ENCODE data around the gene SORCS2. TPM values are rescaled to one million over a fixed set of nuclear protein-coding genes. Genes with fewer than 3 reads are reported as not detected.

The SORCS2 gene
- total and polyA plus RNA-seq, 2 of the 4 experiments (the other 2 are of a cell fraction) = 0.36 to 0.62 TPM

DNA sequence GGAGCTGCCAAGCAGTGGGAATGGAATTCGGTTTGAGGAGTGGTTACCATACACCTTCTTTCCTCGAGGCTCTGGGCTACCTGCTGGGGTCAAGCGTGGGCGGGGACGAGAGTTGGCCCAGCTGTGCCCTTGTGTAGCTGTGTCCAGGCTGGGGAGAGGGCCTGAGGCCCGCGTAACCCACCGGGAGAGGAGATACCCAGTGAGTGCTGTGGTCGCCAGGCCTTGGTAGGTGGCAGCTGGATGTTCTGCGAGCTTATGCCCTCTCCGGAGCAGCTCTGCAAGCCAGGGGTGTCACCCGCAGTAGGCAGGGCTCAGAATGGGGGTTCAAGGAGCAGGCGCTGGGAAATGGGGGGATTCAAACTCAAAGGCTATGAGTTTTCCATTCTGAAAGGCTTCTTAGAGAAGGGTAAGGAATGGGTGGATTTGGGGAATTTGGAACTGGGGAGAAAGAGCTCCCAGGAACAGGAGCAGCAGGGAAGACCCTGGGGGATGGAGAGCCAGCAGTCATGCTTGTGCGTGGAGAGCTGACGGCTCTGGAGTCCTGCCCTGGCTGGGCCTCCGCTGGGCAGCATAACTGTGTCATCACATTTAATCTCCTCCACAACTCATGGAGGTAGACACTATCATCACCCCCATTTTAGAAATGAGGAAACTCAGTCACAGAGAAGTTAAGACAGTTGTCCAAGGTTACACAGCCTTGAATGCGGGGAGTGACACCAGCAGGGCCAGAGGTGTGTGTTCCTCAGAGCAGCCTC is 117.5 kb downstream of the SORCS2 start:
- no peak overlapping the region for H3K4me3 ChIP-seq (ENCODE audit: insufficient read depth, low read depth, low read length)
- no peak for ATAC-seq (ENCODE audit: low read depth)
- no TSS peak for BruUV-seq (replicated peaks)
- H4K91ac ChIP-seq (ENCODE audit: insufficient read depth, low read depth, low read length) = no peak overlapping the region
- WGBS, 2 experiments (ENCODE audit: extremely low coverage in 2 of 2, insufficient read length in 1 of 2) = 70% methylated on average over 11 of the region's 17 CpGs; no CpG with 5 or more reads in 1 of the 2 experiments
- no peak overlapping the region for H2AFZ ChIP-seq (replicated peaks; ENCODE audit: low read length, poor library complexity)
- no peak overlapping the region for H2BK120ac ChIP-seq (ENCODE audit: low read depth, low read length)
- H4K8ac ChIP-seq (ENCODE audit: low read depth in 2 of 2, low read length in 2 of 2) = no peak overlapping the region
- peaks cover 59% of the 10 kb centered on the region for H3K27me3 ChIP-seq (ENCODE audit: control insufficient read depth, insufficient read depth, low read length)
- intact Hi-C loops (cut with micrococcal nuclease) = no loop called here
- H3K27ac ChIP-seq (ENCODE audit: insufficient read depth, low read length) = no peak overlapping the region
- no peaks in the 10 kb centered on the region for H4K20me1 ChIP-seq (ENCODE audit: insufficient read depth, low read length)
- TF ChIP-seq SMC3 (IDR thresholded peaks at IDR 0.05; ENCODE audit: low read depth, low read length) = no peak
- TF ChIP-seq RCOR1 (IDR thresholded peaks at IDR 0.05; ENCODE audit: insufficient replicate concordance, low read length) = no peak
- TF ChIP-seq, protein P1, sequence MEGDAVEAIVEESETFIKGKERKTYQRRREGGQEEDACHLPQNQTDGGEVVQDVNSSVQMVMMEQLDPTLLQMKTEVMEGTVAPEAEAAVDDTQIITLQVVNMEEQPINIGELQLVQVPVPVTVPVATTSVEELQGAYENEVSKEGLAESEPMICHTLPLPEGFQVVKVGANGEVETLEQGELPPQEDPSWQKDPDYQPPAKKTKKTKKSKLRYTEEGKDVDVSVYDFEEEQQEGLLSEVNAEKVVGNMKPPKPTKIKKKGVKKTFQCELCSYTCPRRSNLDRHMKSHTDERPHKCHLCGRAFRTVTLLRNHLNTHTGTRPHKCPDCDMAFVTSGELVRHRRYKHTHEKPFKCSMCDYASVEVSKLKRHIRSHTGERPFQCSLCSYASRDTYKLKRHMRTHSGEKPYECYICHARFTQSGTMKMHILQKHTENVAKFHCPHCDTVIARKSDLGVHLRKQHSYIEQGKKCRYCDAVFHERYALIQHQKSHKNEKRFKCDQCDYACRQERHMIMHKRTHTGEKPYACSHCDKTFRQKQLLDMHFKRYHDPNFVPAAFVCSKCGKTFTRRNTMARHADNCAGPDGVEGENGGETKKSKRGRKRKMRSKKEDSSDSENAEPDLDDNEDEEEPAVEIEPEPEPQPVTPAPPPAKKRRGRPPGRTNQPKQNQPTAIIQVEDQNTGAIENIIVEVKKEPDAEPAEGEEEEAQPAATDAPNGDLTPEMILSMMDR (conservative IDR thresholded peaks at IDR 0.05; ENCODE audit: low read depth, low read length) = no peak
- TF ChIP-seq POLR2A (IDR thresholded peaks at IDR 0.05; ENCODE audit: low read depth, low read length) = no peak
- TF ChIP-seq MXI1 (IDR thresholded peaks at IDR 0.05; ENCODE audit: borderline replicate concordance, low read depth, low read length) = no peak
- TF ChIP-seq FOS (IDR thresholded peaks at IDR 0.05; ENCODE audit: low read depth, low read length) = no peak
- TF ChIP-seq RFX5 (IDR thresholded peaks at IDR 0.05; ENCODE audit: low read depth, low read length) = no peak
- no peak for TF ChIP-seq CEBPB (IDR thresholded peaks at IDR 0.05; ENCODE audit: low read depth, low read length)
- TF ChIP-seq CHD1 (IDR thresholded peaks at IDR 0.05; ENCODE audit: low read depth, low read length) = no peak
- no peak for TF ChIP-seq NFE2L2 (IDR thresholded peaks at IDR 0.05; ENCODE audit: low read depth, low read length)
- TF ChIP-seq RAD21 (IDR thresholded peaks at IDR 0.05; ENCODE audit: low read length) = no peak
- TF ChIP-seq MAZ (IDR thresholded peaks at IDR 0.05; ENCODE audit: borderline replicate concordance, low read depth, low read length) = no peak
- TF ChIP-seq, protein P2, sequence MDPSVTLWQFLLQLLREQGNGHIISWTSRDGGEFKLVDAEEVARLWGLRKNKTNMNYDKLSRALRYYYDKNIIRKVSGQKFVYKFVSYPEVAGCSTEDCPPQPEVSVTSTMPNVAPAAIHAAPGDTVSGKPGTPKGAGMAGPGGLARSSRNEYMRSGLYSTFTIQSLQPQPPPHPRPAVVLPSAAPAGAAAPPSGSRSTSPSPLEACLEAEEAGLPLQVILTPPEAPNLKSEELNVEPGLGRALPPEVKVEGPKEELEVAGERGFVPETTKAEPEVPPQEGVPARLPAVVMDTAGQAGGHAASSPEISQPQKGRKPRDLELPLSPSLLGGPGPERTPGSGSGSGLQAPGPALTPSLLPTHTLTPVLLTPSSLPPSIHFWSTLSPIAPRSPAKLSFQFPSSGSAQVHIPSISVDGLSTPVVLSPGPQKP (IDR thresholded peaks at IDR 0.05; ENCODE audit: borderline replicate concordance, low read depth, low read length) = no peak
- no peak for TF ChIP-seq MAFK (IDR thresholded peaks at IDR 0.05; ENCODE audit: low read depth, low read length)
- no peak for TF ChIP-seq BHLHE40 (IDR thresholded peaks at IDR 0.05; ENCODE audit: low read depth, low read length)
- dilution Hi-C loops (cut with HindIII; ENCODE audit: low sequenced_read_pairs, unreplicated experiment) = no loop called here
- no peak overlapping the region for H2AK9ac ChIP-seq (replicated peaks; ENCODE audit: low read depth, low read length, poor library complexity)
- H2BK20ac ChIP-seq (ENCODE audit: low read depth, low read length) = no peak overlapping the region
- no peak overlapping the region for H2BK5ac ChIP-seq (ENCODE audit: low read depth, low read length, poor library complexity, severe bottlenecking)
- H3K4me1 ChIP-seq (ENCODE audit: control insufficient read depth, insufficient read depth, low read length) = no peaks in the 10 kb centered on the region
- H3K18ac ChIP-seq (ENCODE audit: low read depth, low read length) = no peak overlapping the region
- H3K4ac ChIP-seq (ENCODE audit: low read depth, low read length) = no peak overlapping the region
- in situ Hi-C loops (cut with MboI; ENCODE audit: low sequenced_read_pairs) = no loop called here
- H4K5ac ChIP-seq (ENCODE audit: low read depth, low read length) = no peak overlapping the region
- no peak overlapping the region for H3K4me2 ChIP-seq (ENCODE audit: low read depth, low read length)
- peaks cover 4% of the 10 kb centered on the region; the same call in 1 of the 2 replicates for H3K9me1 ChIP-seq (ENCODE audit: insufficient read depth, low read length)
- no peak overlapping the region for H2AK5ac ChIP-seq (ENCODE audit: low read depth, low read length)
- no peaks in the 10 kb centered on the region for H3K9me3 ChIP-seq (ENCODE audit: control insufficient read depth, insufficient read depth, low read length)
- no peak for DNase-seq
- no peak overlapping the region for H3K56ac ChIP-seq (ENCODE audit: extremely low read depth, insufficient read depth, low read length)
- no peaks in the 10 kb centered on the region for H3K36me3 ChIP-seq (ENCODE audit: control insufficient read depth, insufficient read depth, low read length)
- POLR2A ChIA-PET (ENCODE audit: unreplicated experiment) = no interaction called here
- H3K14ac ChIP-seq (replicated peaks; ENCODE audit: low read depth, low read length) = no peak overlapping the region
- H3K9ac ChIP-seq (ENCODE audit: low read depth, low read length) = no peak overlapping the region
- H3K23ac ChIP-seq (ENCODE audit: low read depth, low read length) = no peak overlapping the region
- no peak overlapping the region for H2BK15ac ChIP-seq (ENCODE audit: low read depth, low read length)
- H3K79me1 ChIP-seq (ENCODE audit: low read depth in 1 of 2, low read length in 2 of 2) = no peaks in the 10 kb centered on the region
- CTCF ChIA-PET = no interaction called here
